Bronchial epithelial cell (primary cell): ENCODE data around the gene NBEA. TPM values are rescaled to one million over a fixed set of nuclear protein-coding genes. Genes with fewer than 3 reads are reported as not detected.

Experiments used
- DNase-seq: peaks from one replicate; pipeline ENCODE4 v3.0.0-alpha.2; 2010; ENCODE audit warnings: low read depth
- FAIRE-seq: peaks from 2 replicates; lab custom pipeline; 2011; peaks lifted over from hg19 to GRCh38; lab: Jason Lieb, UNC
- H3K27me3 ChIP-seq: 2 replicates; pipeline ENCODE4 v1.5.1; 2011; ENCODE audit warnings: low read length; ENCODE audit not compliant: control insufficient read depth, insufficient read depth
- H3K36me3 ChIP-seq: 2 replicates; pipeline ENCODE4 v1.5.1; 2011; ENCODE audit warnings: low read length; ENCODE audit not compliant: control insufficient read depth, insufficient read depth
- H3K4me3 ChIP-seq: 2 replicates; pipeline ENCODE4 v1.5.1; 2011; ENCODE audit warnings: mild to moderate bottlenecking, low read depth, low read length, control low read depth
- CTCF ChIP-seq: IDR thresholded peaks from 2 replicates; pipeline ENCODE4 v1.5.1; 2011; ENCODE audit warnings: mild to moderate bottlenecking, moderate library complexity, low read length, control low read depth, inconsistent platforms; ENCODE audit not compliant: insufficient read depth, severe bottlenecking
- total RNA-seq: library from RNA; depleted of rRNA; stranded (reverse); fragments of >200 nt; gene quantifications from 2 replicates; pipeline ENCODE4 v1.2.1, GENCODE V29; 2014

The NBEA gene
- total RNA-seq, 1 donor from 2014 or later, result 0.53 TPM

- no peaks in the 10 kb centered on the region for H3K27me3 ChIP-seq
- H3K36me3 ChIP-seq, result no peaks in the 10 kb centered on the region
- no peak overlapping the region for H3K4me3 ChIP-seq
- FAIRE-seq, result no peak
- no peak for DNase-seq
- TF ChIP-seq CTCF, result no peak
Observed at GRCh38 chr13:35718084-35718483, 776.0 kb downstream of the NBEA start.

GRCh38 chr13:35720290-35720689 lies 778.2 kb downstream of the NBEA start:
- DNase-seq (peak; percentile 79), FAIRE-seq (no peak)
- Histone ChIP-seq H3K4me3 (no peak overlapping the region), H3K36me3 (no peaks in the 10 kb centered on the region), H3K27me3 (no peaks in the 10 kb centered on the region)
- no peak for TF ChIP-seq CTCF

- DNase-seq (peak; percentile 15), FAIRE-seq (no peak)
- Histone ChIP-seq H3K4me3 (peak overlapping the region; percentile 8), H3K36me3 (no peaks in the 10 kb centered on the region), H3K27me3 (no peaks in the 10 kb centered on the region)
- TF ChIP-seq CTCF, result peak; percentile 97
Observed at GRCh38 chr13:35720690-35721554, 778.9 kb downstream of the NBEA start.
